CD4-positive, alpha-beta T cell treated with Interleukin-4 for 1 hour (primary cell): ENCODE data around the gene CFP.

Experiments used
- DNase-seq, 2 donors: peaks; one replicate each; pipeline ENCODE4 v3.0.0-alpha.2; 2020 to 2022

CFP gene

GRCh38 chrX:47603125-47603524, 26.6 kb downstream of the CFP start:
- DNase-seq: peak in 1 of 2 donors; percentile 6

DNA sequence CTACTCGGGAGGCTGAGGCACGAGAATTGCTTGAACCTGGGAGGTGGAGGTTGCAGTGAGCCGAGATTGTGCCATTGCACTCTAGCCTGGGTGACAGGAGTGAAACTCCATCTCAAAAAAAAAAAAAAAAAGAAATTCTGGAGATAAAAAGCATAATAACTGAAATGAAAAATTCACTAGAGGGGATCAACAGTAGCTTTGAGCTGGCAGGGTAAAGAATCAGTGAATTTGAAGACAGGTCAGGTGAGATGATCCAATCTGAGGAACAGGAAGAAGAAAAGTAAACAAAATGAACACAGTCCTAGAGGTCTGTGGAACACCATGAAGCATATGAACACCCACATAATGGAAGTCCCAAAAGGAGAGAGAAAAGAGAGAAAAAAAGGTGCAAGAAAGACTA, 32.5 kb downstream of the CFP start:
- DNase-seq: no peak

GRCh38 chrX:47596256-47596655, 33.5 kb downstream of the CFP start:
- DNase-seq: no peak

DNA sequence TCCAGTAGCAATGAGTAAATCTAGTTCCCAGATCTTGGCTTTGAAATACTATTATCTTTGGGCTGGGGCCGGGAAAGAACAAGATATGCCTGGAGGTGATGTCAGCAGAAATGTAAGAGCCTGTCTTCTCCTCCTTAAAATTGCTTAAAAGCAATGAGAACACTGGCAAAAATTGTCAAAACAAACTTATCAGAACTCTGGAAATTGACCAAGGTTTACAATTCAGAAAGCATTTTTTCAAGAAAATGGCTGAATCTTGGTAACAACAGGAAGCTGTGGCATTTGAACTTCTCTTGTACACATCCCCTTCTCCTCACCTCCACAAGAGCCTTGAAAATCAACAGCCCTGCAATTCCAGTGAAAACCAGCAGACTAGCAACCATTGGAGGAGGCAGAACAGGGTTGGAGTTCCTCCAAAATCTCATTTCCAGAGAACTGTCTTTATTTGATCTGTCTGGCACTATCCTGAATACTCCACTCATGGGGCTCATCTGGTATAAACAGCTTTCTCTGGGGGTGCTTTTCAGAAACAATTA, 33.9 kb downstream of the CFP start:
- peak; percentile 10 to 25 for DNase-seq

DNA sequence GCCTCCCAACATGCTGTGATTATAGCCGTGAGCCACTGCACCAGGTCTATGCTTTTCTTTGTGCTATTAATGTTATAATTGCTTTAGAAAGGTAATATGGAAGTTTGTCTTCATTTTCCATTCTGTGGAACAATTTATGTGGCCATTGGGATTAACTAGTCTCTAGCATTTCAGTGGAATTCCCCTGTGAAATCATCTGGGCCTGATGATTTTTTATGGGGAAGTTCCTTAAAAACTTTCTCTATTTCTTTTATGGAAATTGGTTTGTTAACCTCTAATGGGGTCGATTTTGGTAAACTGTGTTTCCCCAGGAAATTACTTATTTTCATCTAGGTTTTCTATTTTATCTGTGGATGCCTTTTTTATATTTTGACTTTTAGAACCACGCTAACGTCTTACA, 36.2 kb downstream of the CFP start:
- no peak for DNase-seq

DNA sequence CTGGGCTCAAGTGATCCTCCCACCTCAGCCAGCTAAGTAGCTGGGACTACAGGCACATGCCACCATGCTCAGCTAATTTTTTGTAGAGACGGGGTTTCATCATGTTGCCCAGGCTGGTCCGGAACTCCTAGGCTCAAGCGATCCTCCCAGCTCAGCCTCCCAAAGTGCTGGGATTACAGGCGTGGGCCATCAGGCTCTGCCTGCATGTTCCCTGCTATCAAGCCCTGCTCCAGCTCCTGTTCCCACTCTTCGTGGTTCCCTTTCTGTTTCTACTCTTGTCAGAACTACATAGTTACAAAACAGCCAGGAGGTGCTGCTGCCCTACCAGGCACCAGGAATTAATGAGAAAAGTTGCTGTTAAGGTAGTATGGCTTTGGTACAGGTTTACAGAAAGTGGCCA, 38.7 kb downstream of the CFP start:
- peak in 1 of 2 donors; percentile 6 for DNase-seq

DNA sequence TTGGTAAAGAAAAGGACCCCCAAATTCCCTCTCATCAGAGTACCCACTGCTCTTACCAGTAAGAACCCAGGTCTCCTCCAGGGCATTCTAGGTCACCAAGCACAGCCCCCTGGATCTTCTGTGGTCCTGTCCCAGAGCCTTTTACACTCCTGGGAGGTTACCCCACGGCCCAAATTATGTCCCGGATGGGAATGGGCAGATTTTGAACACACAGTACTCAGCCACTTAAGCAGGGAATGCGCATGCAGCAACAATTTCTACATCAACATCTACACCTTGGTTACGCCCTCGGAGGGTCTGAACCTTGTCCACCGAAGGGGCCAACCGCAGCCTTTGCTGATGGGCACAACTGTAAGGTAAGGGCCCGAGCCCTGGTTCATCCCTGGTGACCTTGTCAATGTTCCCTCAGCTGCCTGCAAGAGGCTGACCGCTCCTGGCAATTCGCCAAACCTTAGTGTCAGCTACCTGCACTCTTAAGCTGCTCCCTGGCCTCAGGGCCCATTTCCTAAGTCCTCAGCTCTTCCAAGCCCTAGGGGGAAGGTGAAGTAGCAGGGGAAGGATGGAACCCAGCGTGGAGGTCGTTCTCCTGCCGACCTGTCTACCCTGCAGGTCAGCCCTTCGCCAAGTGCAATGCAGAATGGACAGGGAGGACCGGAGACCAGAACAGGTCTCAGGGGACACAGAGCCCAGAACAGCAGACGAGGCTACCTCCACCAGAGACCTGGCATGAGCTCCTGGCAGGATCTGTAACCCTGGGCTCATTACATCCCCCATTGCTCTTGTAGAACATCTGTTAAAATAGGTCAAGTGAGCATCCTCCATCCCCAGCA, 41.6 kb downstream of the CFP start:
- peak in 1 of 2 donors; percentile 3 for DNase-seq

DNA sequence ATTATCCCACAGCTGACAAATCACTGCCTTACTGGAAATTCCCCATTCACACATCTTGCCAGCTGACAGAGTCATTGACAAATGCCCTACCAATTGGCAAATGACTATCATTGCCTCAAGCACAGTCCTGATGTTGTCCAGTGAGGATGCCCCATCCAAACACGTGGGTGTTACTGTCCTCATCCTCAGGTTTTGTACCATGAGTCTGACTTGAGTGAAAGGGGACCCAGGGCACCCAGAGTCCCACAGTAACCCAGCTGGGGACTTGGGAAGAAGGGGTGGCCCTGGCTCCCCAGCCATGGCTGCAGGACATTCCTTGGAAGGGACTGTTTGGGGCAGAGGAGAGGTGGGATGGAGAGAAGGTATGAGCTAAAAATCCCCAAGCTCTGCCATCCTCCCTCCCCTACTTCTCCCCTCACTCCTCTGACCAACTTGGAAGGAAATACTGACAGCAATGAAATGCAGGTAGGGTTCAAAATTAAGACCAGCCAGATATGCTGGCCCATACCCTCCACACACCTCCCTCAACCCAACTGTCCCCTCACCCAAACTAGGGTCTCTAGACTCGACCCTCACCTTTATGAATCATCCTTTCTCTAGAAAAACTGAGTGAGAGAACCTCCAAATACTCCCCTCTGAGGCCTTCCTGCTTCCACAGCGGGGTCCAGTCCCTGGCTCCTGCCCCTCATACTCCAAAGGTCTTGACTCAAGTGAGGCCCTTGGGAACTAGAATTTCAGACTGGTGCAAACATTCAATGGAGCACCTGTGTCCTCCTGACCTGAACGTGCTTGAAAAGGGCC, 42.4 kb downstream of the CFP start:
- DNase-seq: no peak

- DNase-seq: peak in 1 of 2 donors; percentile 5
These were observed 43.5 kb downstream of the CFP start for GRCh38 chrX:47586043-47586787.

- no peak for DNase-seq
These were observed 44.5 kb downstream of the CFP start for GRCh38 chrX:47585273-47585672.

- DNase-seq: no peak
These were observed 45.0 kb downstream of the CFP start for GRCh38 chrX:47584714-47585113.

DNA sequence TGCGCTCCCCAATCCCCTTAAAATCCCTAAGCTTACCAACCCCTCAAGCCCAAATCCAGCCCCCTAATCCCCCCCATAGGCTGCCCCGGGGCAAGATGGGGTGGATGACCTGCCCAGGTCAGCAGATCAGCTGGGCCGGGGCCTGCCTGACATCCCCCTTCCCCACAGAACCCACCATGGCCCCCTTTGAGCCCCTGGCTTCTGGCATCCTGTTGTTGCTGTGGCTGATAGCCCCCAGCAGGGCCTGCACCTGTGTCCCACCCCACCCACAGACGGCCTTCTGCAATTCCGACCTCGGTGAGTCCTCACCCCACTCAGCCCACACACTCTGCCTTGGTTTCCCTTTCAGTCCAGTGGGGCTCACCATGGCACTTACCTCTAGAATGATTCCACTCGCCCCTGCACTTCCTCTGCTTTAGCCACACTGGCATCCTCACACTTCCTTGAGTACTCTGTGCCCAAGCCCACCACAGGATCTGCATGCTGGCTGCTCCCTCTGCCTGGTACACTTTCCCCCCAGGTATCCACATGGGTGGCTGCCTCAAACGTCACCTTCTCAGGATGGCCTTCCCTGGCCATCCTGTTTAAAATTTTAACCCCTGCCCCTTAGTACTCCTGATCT, 46.4 kb downstream of the CFP start:
- no peak for DNase-seq

GRCh38 chrX:47581731-47582647, 47.7 kb downstream of the CFP start, which contains the start of gene TIMP1:
TIMP1 (plus strand) TSS chrX:47582436; CDS start chrX:47583416, 980 bp downstream.
- peak; percentile 83 to 85 for DNase-seq

GRCh38 chrX:47579537-47579936, 50.2 kb downstream of the CFP start:
- peak; percentile 22 to 67 for DNase-seq

DNA sequence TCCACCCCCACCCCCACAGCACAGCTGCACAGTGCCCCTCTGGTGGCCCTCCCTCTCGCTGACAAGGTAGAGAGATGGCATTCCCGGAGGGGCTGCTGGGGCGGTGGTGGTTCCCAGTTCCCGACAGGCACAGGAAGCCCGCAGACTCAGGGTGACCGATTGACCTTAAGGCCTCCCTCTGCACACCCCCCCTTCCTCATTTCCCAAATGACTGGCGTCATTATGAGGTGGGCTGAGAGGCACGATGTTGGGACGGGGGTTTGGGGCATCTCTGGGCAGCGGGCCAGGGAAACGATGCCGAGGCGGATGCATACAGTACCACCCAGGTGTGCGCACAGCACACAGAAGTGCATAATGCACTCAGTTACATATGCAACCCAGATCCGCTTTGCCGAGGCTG, 51.0 kb downstream of the CFP start:
- no peak for DNase-seq

GRCh38 chrX:47577901-47578300, 51.8 kb downstream of the CFP start:
- no peak for DNase-seq

GRCh38 chrX:47577424-47577823, 52.3 kb downstream of the CFP start:
- no peak for DNase-seq

DNA sequence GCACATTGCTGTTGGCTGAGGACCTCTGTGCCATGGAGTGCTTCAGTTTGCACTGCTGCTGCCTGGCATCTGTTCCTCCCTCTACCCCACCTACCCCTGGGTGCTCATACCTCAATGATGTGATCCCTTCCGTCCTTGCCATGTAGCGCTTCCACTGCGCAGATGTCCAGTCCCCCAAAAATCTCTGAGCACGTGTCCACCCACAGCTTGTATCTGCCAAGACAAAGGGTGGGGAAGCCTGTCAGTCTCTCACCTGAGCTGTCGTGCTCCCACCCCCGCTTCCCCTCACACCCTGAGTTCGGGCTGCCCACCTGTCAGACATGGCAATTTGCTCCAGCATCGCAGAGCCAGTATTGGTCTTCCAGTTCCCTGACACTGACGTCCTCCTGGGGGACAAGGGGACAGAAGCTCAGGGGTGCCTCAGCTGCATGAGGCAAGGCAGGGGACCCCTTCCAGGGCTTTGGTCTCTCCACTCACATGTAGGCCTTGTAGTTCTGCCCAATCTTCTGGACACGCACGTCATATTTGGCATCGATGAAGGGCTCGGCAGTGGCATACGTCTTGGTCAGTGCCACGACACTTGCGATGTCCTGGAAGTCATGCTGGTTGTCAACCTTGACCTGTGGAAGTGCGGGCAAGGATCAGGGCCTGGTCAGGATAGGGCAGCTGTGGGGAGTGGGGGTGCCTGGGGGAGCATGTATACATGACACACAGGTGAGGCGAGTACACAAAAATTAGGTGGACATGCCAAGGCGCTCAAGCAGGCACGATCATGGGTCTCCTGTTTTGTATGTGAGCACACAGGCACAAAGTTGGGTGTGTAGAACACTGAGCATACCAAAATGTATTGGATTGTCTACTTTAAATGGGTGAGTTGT, 53.5 kb downstream of the CFP start:
- no peak for DNase-seq

- DNase-seq: no peak
These were observed 55.0 kb downstream of the CFP start for GRCh38 chrX:47574547-47575301.
